ENCODE results near the gene RADIL. TPM values are rescaled to one million over a fixed set of nuclear protein-coding genes. Genes with fewer than 3 reads are reported as not detected.

The RADIL gene
- total RNA-seq, 3 donors from 2014 or later = 0.35 to 7.4 (median 1.1) TPM

DNA sequence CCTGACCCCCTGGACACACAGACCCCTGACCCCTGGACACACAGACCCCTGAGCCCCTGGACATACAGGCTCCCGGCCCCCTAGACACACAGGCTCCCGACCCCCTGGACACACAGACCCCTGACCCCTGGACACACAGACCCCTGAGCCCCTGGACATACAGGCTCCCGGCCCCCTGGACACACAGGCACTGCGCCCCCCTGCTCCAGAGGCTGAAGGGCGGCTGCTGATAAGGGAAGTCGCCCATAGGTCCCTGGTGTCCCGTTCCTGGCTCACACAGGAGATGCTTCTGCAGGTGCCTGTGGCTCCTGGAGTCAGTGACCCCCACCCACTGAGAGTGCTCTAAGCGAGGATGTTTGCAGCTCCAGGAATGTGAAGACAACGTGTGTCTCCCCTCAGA, 111.8 kb downstream of the RADIL start:
- DNase-seq (no peak), ATAC-seq (no peak)
- intact Hi-C loops (cut with DNase I, micrococcal nuclease) = no loop called here
- Histone ChIP-seq H3K4me3 (no peak overlapping the region), H3K9me3 (no peaks in the 10 kb centered on the region), H3K36me3 (ENCODE audit: low read depth) (no peaks in the 10 kb centered on the region), H3K4me1 (ENCODE audit: low read depth) (peaks cover 9% of the 10 kb centered on the region)
- TF ChIP-seq CTCF (IDR thresholded peaks at IDR 0.05) = no peak

GRCh38 chr7:4770886-4771285, 112.6 kb downstream of the RADIL start:
- no peak for TF ChIP-seq CTCF (IDR thresholded peaks at IDR 0.05)
- DNase-seq = no peak
- Histone ChIP-seq H3K36me3 (ENCODE audit: low read depth) (no peaks in the 10 kb centered on the region), H3K4me3 (no peak overlapping the region), H3K4me1 (ENCODE audit: low read depth) (peaks cover under 1% of the 10 kb centered on the region), H3K9me3 (no peaks in the 10 kb centered on the region)
- intact Hi-C loops (cut with DNase I, micrococcal nuclease) = no loop called here
- ATAC-seq = no peak

DNA sequence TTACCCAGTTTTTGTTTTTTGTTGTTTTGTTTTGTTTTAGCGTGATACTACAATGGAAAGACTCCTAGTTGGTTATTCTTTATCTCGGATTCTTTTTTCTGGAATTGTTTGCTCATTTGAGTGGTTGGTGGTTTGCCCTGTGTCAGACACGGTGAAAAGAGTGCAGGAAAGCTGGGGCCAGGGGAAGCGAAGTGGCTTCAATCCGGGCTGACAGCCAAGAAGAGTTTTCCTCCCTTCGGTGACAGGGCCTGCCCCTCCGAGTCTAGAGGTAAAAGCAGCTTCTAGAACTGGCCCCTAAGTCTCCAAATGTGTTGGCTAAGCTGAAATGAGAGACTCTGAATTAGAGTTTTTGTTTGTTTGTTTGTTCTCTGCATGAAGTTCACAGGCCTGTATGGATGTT, 113.8 kb downstream of the RADIL start:
- DNase-seq = no peak
- no peak for ATAC-seq
- no peaks in the 10 kb centered on the region for H3K36me3 ChIP-seq (ENCODE audit: low read depth)
- no peak for TF ChIP-seq CTCF (IDR thresholded peaks at IDR 0.05)
- H3K4me3 ChIP-seq = no peak overlapping the region
- no peaks in the 10 kb centered on the region for H3K4me1 ChIP-seq (ENCODE audit: low read depth)
- H3K9me3 ChIP-seq = no peaks in the 10 kb centered on the region
- intact Hi-C loops (cut with DNase I, micrococcal nuclease) = no loop called here

DNA sequence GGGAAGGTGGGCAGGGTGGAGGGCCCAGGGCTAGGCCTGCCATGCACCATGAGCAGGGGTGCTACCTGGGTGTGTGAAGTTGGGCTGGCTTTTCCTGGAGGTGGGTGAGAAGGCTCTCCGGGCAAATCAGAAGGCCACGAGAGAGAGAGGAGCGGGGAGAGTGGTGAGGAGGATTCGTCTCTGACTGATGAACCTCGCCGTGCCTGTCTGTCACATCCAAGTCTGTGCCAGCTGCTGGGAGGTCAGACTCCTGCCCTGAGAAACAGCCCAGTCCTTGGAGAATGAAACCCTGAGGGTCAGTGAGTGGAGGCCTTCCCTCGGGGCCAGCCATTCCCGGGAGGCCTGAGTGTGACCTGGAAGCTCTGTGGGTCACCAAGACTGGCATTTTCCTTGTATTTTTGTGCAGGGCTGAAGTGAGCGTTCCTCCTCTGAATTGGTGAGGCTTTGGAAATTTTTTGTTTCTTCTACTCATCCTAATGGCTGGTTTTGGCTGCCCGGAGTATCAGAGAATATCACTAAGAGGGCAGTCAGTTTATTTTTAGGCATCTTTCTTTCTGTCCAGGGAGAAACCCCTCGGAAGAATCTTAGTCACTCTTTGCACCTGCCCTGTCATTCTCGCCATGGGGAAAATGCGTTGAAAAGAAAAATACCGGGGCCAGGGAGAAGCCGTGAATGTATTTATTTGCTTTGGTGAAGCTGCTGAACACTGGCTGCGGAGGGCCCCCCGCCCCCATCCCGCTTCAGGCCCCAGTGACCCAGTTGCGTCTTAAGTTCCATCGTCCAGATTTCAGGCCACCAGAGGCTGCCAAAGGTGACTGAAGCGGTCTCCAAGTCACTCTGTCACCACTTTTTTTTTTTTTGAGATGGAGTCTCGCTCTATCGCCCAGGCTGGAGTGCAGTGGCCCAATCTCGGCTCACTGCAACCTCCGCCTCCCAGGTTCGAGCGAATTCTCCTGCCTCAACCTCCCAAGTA, 114.6 kb downstream of the RADIL start:
- DNase-seq (no peak), ATAC-seq (no peak)
- Histone ChIP-seq H3K36me3 (ENCODE audit: low read depth) (no peaks in the 10 kb centered on the region), H3K4me3 (no peak overlapping the region), H3K4me1 (ENCODE audit: low read depth) (no peaks in the 10 kb centered on the region), H3K9me3 (no peaks in the 10 kb centered on the region)
- intact Hi-C loops (cut with DNase I, micrococcal nuclease) = no loop called here
- no peak for TF ChIP-seq CTCF (IDR thresholded peaks at IDR 0.05)

DNA sequence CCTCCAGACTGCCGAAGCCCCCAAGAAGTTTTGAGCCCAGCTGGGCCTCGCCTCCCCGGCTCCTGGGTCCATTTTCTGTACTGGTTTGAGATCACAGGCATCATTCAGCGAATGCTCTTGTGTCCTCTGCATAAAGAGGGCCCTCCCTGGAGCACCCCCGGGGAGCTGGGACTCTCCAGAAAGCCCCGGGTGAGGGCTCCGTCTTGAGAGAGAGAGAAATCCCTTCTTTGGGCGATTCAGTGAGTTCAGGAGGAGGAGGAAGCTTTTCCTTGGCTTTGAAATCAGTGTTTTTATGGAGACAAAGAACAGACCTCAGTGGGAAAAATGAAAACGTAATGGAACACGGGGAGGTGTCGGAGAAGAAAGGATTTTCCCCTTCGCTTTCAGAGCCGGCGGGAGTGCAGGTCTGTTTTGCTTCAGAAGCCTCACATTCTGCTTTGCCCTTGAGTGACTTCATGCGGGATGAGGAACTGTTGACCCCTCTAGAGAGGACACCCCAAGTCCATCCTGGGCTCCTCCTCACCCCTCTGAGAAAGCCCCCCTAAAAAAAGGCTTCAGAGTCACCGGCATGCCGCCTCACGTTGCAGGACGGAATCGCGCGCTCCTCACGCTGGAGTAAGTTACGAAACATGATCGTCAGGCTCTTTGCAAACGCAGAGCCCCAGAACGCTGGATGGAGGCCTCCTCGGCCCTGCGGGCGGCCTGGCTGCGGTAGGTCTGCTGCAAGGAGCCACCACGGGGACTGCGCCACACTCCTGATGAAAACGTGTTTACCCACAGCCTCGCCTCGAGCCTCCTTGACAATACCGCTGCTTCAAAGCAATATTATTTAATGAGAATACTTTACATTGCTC, 116.6 kb downstream of the RADIL start:
- ATAC-seq = no peak
- H3K4me1 ChIP-seq (ENCODE audit: low read depth) = no peaks in the 10 kb centered on the region
- no peak overlapping the region for H3K4me3 ChIP-seq
- no peak for TF ChIP-seq CTCF (IDR thresholded peaks at IDR 0.05)
- DNase-seq = no peak
- intact Hi-C loops (cut with DNase I, micrococcal nuclease) = no loop called here
- no peaks in the 10 kb centered on the region for H3K36me3 ChIP-seq (ENCODE audit: low read depth)
- no peaks in the 10 kb centered on the region for H3K9me3 ChIP-seq
